Motor neuron (in vitro differentiated cells): ENCODE results near the gene MMP14. TPM values are rescaled to one million over a fixed set of nuclear protein-coding genes. Genes with fewer than 3 reads are reported as not detected.
A peak's percentile ranks its signal among the peaks of the same experiment; 100 is the strongest.

Source experiments
- ATAC-seq, 8 experiments: fragments of 200-7000 bp; cut with Tn5 transposase; replicated peaks in 6 of 8; 2 replicates each; pipeline ENCODE4 v1.8.0; 2021; ENCODE audit warnings: mild to moderate bottlenecking in 8 of 8, moderate library complexity in 8 of 8
- H3K27ac ChIP-seq, 2 donors: fragments of 250-450 bp; sonication (Bioruptor Pico); 2 replicates each; pipeline ENCODE4 v1.9.0; 2021; ENCODE audit warnings: antibody characterized with exemption in 2 of 2, mild to moderate bottlenecking in 2 of 2, moderate library complexity in 1 of 2
- H3K4me1 ChIP-seq, 2 donors: fragments of 250-450 bp; sonication (Bioruptor Pico); replicated peaks in 1 of 2; 2 replicates each; pipeline ENCODE4 v1.6.1; 2021; ENCODE audit warnings: antibody characterized with exemption in 2 of 2, mild to moderate bottlenecking in 2 of 2, moderate library complexity in 1 of 2
- H3K4me3 ChIP-seq, 5 donors: fragments of 250-450 bp; sonication (Bioruptor Pico); 2 replicates each; pipeline ENCODE4 v1.9.0; 2021; ENCODE audit warnings: antibody characterized with exemption in 5 of 5, mild to moderate bottlenecking in 5 of 5, moderate library complexity in 4 of 5
- WGBS, 10 experiments: fragments of 450-650 bp; shearing (Covaris generic); methylation state at CpG; one replicate each; pipeline ENCODE4 v1.0.0; 2022; 5-methylcytosine and 5-hydroxymethylcytosine counted together
- in situ Hi-C, 9 experiments: fragments of 400-800 bp; cut with MboI; loops; one replicate each; pipeline ENCODE4 v1.15.0; 2021; ENCODE audit warnings: low sequenced_read_pairs in 9 of 9, low pct_unique_long_range_greater_than_20kb in 2 of 9; ENCODE audit not compliant: unreplicated experiment in 9 of 9
- total RNA-seq, 8 experiments: library from RNA; unstranded; fragments of 300-600 nt; gene quantifications; 2 replicates each; pipeline versions ENCODE4 v1.2.3 to v1.2.4, GENCODE V29; 2022

MMP14 gene
- total RNA-seq, 8 experiments from 2014 or later = 0.35 to 290 (median 3.3) TPM

DNA sequence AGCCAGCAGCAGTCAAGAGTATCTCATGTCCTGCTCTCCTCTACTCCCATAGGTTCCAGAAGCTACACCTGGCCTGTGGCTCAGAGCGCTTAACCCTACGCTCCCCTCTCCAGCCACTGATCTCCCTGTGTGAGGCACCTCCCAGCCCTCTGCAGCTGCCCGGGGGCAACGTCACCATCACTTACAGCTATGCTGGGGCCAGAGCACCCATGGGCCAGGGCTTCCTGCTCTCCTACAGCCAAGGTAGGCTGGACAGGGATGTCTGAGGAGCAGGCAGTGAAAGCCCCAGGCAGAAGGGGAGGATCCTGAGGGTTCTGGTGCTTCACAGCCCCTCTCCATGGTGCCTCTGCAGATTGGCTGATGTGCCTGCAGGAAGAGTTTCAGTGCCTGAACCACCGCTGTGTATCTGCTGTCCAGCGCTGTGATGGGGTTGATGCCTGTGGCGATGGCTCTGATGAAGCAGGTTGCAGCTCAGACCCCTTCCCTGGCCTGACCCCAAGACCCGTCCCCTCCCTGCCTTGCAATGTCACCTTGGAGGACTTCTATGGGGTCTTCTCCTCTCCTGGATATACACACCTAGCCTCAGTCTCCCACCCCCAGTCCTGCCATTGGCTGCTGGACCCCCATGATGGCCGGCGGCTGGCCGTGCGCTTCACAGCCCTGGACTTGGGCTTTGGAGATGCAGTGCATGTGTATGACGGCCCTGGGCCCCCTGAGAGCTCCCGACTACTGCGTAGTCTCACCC, 38.8 kb downstream of the MMP14 start:
- in situ Hi-C loops = no loop called here
- Histone ChIP-seq H3K27ac (no peak overlapping the region), H3K4me3 (no peak overlapping the region), H3K4me1 (peaks cover 0 to 5% of the 10 kb centered on the region in 2 donors)
- ATAC-seq = no peak
- 90 to 100% (median 100%) methylated on average over 1 to 4 of the region's 15 CpGs; no CpG with 5 or more reads in 3 of the 10 experiments for WGBS, 10 experiments

- ATAC-seq = no peak
- 80 to 100% (median 100%) methylated on average over 1 to 3 of the region's 20 CpGs; no CpG with 5 or more reads in 7 of the 10 experiments for WGBS, 10 experiments
- no peak overlapping the region for H3K27ac ChIP-seq
- in situ Hi-C loops = no loop called here
- H3K4me3 ChIP-seq = no peak overlapping the region
- H3K4me1 ChIP-seq = peaks cover 0 to 5% of the 10 kb centered on the region in 2 donors
Observed at GRCh38 chr14:22875748-22876319, 39.4 kb downstream of the MMP14 start.

DNA sequence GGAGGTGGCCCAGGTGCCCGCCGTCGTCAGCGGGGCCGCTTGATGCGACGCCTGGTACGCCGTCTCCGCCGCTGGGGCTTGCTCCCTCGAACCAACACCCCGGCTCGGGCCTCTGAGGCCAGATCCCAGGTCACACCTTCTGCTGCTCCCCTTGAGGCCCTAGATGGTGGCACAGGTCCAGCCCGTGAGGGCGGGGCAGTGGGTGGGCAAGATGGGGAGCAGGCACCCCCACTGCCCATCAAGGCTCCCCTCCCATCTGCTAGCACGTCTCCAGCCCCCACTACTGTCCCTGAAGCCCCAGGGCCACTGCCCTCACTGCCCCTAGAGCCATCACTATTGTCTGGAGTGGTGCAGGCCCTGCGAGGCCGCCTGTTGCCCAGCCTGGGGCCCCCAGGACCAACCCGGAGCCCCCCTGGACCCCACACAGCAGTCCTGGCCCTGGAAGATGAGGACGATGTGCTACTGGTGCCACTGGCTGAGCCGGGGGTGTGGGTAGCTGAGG, 40.7 kb downstream of the MMP14 start:
- in situ Hi-C loops = no loop called here
- Histone ChIP-seq H3K27ac (no peak overlapping the region), H3K4me1 (peaks cover 3 to 10% of the 10 kb centered on the region in 2 donors), H3K4me3 (no peak overlapping the region)
- ATAC-seq = no peak
- WGBS, 10 experiments = 60% methylated on average over 1 of the region's 22 CpGs; no CpG with 5 or more reads in 9 of the 10 experiments

GRCh38 chr14:22878271-22879246, 42.2 kb downstream of the MMP14 start:
- no peak overlapping the region for H3K27ac ChIP-seq
- WGBS, 10 experiments = 68 to 100% (median 83%) methylated on average over 1 to 5 of the region's 8 CpGs; no CpG with 5 or more reads in 2 of the 10 experiments
- in situ Hi-C loops = no loop called here
- H3K4me1 ChIP-seq = peaks cover 14 to 15% of the 10 kb centered on the region in 2 donors
- H3K4me3 ChIP-seq = no peak overlapping the region
- ATAC-seq = no peak

GRCh38 chr14:22882064-22882463, 45.7 kb downstream of the MMP14 start:
- Histone ChIP-seq H3K4me1 (peaks cover 39 to 42% of the 10 kb centered on the region in 2 donors), H3K4me3 (no peak overlapping the region), H3K27ac (peak overlapping the region; percentile 63 to 93)
- 10 to 95% (median 60%) methylated on average over 3 to 7 of the region's 7 CpGs; no CpG with 5 or more reads in 1 of the 10 experiments for WGBS, 10 experiments
- no peak for ATAC-seq
- in situ Hi-C loops = no loop called here

- WGBS, 10 experiments = 0 to 100% (median 50%) methylated on average over 1 to 2 of the region's 6 CpGs; no CpG with 5 or more reads in 5 of the 10 experiments
- H3K27ac ChIP-seq = peak overlapping the region; percentile 63 to 93
- H3K4me3 ChIP-seq = peak overlapping the region; percentile 37 to 47 (median 41)
- H3K4me1 ChIP-seq = peaks cover 39 to 45% of the 10 kb centered on the region in 2 donors
- peak; percentile 10 to 72 (median 62) for ATAC-seq
- in situ Hi-C loops = no loop called here
Observed at GRCh38 chr14:22882529-22883172, 46.3 kb downstream of the MMP14 start.

GRCh38 chr14:22883173-22883976, 47.0 kb downstream of the MMP14 start, which contains the start of gene REM2:
TSS of gene REM2 (plus strand) at chr14:22883222. CDS start at chr14:22883288, 66 bp downstream.
- Histone ChIP-seq H3K27ac (peak within 1 kb of the TSS; percentile 87 to 93), H3K4me3 (peak within 1 kb of the TSS; percentile 37 to 47 (median 41)), H3K4me1 (peaks cover 46 to 51% of the 10 kb centered on the region in 2 donors)
- WGBS, 10 experiments = 8 to 100% (median 38%) methylated on average over 1 to 3 of the region's 15 CpGs; no CpG with 5 or more reads in 4 of the 10 experiments
- ATAC-seq = peak in 5 of 8 experiments; percentile 28 to 65 (median 53)
- in situ Hi-C loops = no loop called here

DNA sequence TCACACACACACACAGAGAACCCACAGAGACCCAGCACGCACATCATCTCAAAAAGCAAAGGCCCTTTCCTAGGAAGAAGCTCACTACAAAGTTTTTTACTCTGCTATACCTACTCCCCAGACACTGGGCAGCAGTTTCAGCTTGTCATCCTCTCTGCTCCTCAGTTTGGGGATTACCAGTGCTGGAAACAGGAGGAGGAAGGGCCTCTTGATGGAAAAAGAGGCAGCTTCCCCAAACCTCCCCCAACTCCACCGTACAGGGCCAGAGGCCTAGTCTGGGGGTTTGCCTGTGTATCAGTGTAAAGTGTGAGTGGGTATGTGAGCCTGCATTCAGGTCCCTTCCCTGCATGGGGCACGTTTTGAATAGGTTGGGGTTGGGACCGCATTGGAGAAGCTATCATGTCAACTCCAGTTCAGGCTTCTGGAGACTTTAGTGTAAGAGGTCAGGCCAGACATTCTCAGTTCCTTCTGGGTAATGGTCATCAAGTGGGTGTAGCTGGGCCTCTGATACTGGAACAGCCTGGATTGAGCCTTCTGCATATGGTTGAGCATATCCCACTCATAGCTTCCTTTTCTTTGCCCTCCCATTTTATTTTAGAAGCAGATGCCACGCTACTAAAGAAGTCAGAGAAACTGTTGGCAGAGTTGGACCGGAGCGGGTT, 47.8 kb downstream of the MMP14 start:
- Histone ChIP-seq H3K27ac (peak overlapping the region; percentile 87 to 93), H3K4me1 (peaks cover 48 to 51% of the 10 kb centered on the region in 2 donors), H3K4me3 (peak overlapping the region; percentile 37 to 47 (median 41))
- ATAC-seq = no peak
- WGBS, 10 experiments = 50 to 100% (median 69%) methylated on average over 1 to 4 of the region's 7 CpGs; no CpG with 5 or more reads in 5 of the 10 experiments
- in situ Hi-C loops = no loop called here

GRCh38 chr14:22884738-22885523, 48.5 kb downstream of the MMP14 start:
- ATAC-seq = no peak
- Histone ChIP-seq H3K4me1 (peaks cover 48 to 51% of the 10 kb centered on the region in 2 donors), H3K27ac (peak overlapping the region in 1 of 2 donors; percentile 87), H3K4me3 (no peak overlapping the region)
- WGBS, 10 experiments = 83 to 100% (median 92%) methylated on average over 1 to 4 of the region's 11 CpGs; no CpG with 5 or more reads in 6 of the 10 experiments
- in situ Hi-C loops = no loop called here

DNA sequence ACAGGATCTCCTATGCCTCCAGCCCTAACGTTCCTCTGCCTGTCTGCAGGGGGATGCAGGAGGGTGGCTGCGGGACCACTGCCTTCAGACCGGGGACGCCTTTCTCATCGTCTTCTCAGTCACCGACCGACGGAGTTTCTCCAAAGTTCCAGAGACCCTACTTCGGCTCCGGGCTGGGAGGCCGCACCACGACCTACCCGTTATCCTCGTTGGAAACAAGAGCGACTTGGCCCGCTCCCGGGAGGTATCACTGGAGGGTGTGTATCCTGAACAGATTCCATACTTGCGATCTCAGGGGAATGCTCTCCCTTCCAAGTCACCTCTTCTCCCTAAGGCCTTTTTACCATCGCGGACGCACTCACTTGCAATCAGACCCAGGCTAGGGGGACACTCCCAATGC, 49.6 kb downstream of the MMP14 start:
- in situ Hi-C loops = no loop called here
- peaks cover 48 to 51% of the 10 kb centered on the region in 2 donors for H3K4me1 ChIP-seq
- peak overlapping the region in 4 of 5 donors; percentile 46 to 58 (median 53) for H3K4me3 ChIP-seq
- WGBS, 10 experiments = 90 to 100% (median 94%) methylated on average over 2 to 10 of the region's 21 CpGs; no CpG with 5 or more reads in 4 of the 10 experiments
- peak overlapping the region; percentile 65 to 82 for H3K27ac ChIP-seq
- ATAC-seq = no peak
